ENCODE results near the gene FAM47A.

The FAM47A gene

DNA sequence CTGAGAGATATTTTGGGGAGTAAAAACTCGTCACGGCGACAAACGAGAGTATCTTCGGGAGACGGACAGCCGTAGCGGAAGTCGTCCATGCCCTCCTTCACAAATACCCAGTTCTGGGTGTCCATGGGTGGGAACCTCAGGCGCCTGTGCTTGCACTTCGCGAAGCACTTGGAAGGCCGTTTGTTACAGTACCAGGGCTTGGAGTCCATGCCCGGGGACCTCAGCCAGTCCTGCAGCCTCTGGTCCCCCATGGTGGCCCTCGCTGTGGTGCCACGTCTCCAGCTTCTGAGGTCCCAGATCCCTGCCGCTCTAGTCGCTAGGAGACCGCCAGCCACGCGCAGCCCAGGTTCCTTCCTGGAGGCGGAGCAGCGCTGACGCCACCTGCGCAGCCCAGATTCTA lies at the start of gene FAM47A:
TSS of gene FAM47A (minus strand) at position 287 of the 400 bp plus-strand sequence. CDS start at position 251, 36 bp downstream.
- DNase-seq (ENCODE audit: low read depth in 2 of 2), result no peak

DNA sequence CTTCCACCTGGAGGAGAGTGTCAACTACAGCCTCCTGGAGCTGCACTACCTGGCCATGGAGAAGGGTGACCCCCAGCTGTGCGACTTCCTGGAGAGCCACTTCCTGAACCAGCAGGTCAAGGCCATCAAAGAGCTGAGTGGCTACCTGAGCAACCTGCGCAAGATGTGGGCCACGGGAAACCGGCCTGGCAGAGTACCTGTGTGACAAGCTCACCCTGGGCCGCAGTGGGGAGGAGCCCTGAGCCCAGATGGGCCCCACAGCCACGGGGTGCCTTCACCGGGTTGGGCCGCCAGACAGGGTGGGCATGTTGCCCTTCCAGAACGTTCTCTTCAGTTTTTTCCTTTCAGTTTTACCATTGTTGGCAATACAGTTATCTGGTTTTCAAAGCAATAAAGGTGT lies 15.2 kb upstream of the FAM47A start:
- DNase-seq (ENCODE audit: low read depth in 2 of 2), result no peak

DNA sequence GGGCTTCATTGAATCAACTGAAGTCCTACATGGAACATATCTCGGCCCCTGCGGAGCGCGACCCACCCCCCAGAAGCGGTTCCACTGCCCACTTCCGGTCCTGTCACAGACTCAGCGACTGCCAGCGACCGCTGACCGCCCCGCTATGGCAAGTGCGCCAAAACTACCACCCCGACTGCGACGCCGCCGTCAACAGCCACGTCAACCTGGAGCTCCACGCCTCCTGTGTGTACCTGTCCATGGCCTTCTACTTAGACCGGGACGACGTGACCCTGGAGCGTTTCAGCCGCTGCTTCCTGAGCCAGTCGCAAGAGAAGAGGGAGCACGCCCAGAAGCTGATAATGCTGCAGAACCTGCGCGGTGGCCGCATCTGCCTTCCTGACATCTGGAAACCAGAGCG lies 14.8 kb upstream of the FAM47A start:
- no peak for DNase-seq (ENCODE audit: low read depth in 2 of 2)

DNA sequence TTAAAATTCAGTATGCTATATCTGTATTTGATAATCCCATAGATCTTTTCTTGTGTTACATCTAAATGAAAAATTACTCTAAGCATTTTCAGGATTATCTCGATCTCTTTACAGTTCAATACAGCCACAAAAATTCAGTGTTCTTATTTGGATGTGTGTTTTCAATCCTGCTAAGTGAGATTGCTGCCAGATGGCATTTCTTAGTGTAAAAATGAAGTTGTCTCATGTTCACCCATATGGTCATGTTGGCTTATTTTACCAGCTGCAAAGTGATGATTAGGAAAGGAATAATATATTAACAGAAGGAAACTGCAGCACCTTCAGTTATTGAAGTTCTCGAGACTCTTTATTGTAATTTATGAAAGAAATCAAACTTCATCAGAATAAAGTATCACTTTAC lies 12.1 kb upstream of the FAM47A start:
- DNase-seq (ENCODE audit: low read depth in 2 of 2), result no peak

DNA sequence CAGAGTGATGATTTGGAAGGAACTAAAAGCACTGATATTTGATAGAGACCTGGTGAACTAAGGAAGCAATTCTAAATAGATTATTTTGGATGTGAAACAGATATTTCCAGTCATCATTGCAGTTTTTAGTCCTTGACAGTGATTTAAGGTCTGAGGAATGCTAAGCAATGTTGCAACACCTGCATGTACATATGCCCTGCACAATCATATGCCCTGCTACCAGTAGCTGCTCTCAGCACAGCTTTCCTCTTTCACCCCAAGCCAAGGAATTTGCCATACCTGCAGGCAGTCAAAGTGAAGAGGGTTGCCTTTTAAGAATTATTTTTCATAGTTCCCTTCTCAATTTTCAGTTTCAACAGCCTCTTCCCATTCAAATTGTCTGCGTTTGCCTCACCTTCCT lies 8.7 kb upstream of the FAM47A start:
- no peak for DNase-seq (ENCODE audit: low read depth in 2 of 2)

DNA sequence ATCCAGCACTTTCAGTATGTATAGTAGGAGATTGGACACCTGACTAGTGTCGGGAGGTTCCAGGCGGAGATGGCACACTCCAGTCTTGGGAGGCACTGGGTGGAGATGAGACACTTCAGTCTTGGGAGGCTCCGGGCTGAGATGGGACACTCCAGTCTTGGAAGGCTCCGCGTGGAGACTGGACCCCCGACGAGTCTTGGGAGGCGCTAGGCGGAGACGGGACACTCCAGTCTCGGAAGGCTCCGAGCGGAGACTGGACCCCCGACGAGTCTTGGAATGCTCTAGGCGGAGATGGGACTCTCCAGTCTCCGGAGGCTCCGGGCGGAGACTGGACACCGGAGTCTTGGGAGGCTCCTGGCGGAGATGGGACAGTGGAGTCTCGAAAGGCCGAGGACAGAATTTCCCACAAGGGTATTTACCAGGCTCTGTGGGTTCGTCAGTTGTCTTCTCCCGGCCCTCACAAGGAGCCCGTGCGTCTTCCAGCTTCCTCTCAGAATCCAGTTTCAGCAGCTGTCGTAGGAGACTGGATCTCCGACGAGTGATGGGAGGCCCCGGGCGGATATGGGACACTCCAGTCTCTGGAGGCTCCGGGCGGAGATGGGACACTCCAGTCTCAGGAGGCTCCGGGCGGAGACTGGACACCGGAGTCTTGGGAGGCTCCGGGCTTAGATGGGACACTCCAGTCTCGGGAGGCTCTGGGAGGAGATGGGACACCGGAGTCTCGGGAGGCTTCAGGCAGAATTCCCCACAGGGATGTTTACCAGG lies 952 bp downstream of the FAM47A start:
- no peak for DNase-seq (ENCODE audit: low read depth in 2 of 2)

DNA sequence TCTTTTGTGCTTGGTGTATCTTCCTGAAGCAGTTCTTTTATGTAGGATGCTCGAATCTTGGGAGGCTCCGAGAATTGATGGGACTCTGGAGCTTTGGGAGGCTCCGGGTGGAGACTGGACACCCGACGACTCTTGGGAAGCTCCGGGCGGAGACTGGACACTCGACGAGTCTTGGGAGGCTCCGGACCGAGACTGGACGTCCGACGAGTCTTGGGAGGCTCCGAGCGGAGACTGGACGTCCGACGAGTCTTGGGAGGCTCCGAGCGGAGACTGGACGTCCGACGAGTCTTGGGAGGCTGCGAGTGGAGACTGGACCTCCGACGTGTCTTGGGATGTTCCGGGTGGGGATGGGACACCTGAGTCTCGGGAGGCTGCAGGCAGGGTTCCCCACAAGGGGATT lies 1.6 kb downstream of the FAM47A start:
- DNase-seq (ENCODE audit: low read depth in 2 of 2), result no peak

DNA sequence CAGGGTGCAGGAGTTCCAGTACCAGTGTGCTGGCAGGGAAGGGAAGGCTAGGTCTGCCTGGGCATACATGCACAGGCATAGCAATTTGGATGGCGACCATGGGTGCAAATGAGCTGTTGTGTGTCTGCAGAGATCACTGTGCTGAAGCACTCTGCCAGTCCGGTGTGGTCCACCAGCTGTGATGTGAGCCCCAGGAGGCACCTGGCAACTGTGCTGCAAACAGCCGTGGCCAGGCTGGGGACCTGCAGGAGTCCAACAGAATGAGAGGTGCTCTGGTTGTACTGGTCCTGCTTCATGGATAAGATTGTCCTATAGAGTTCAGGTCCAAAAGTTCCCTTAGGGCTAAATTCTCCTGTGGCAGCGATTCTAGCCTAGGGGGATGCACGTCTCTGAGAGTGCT lies 6.1 kb downstream of the FAM47A start:
- DNase-seq (ENCODE audit: low read depth in 2 of 2), result no peak

DNA sequence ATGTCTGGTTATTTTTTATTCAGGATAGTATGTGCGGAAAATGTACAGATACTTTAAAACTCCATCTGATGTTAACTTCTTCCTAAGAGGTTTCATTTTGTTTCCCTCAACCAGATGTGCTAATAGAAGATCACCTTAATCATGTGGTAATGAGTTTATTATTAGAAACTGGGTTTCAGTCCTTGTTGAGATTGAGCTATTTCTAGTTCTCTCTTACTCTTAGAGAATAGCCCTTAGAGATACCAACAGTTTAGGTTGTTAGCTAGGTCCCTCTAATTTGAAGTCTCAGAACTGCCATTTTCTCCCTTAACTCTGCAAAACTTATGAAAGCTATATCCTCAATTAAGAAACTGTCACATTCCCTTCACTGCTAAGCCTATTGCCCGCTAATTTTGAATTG lies 13.0 kb downstream of the FAM47A start:
- DNase-seq (ENCODE audit: low read depth in 2 of 2), result no peak

DNA sequence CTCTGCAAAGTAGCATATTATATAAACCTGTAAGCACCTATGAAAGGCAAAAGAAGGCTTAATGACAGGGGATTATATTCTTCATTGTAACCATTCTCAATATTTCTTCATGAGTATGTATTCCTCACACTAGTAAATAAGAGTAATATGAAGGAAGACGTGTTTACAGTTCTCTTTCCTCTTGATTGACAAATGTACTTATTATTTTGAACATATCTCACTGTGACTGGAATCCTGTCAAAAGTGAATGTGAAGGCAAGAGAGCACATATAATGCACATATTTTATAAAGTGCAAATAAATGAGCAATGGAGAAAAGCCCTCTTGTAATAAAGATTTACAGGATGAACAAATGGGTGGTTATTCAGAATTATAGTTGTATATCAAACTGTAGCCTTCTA lies 19.7 kb downstream of the FAM47A start:
- DNase-seq (ENCODE audit: low read depth in 2 of 2), result no peak
